Tibial nerve (tissue), 4 donors: ENCODE measurements around the gene CYTH2. TPM values are rescaled to one million over a fixed set of nuclear protein-coding genes. Genes with fewer than 3 reads are reported as not detected.

ENCODE experiments used
- DNase-seq, 2 donors: peaks; one replicate each; pipeline ENCODE4 v3.0.0-alpha.2; 2019; ENCODE audit warnings: low spot score in 2 of 2
- H3K27ac ChIP-seq, 4 donors: fragments of 200-600 bp; sonication (generic) in 3 of 4; one replicate each; pipeline ENCODE4 v1.5.1; 2017 to 2019; ENCODE audit warnings: mild to moderate bottlenecking in 1 of 4
- H3K27me3 ChIP-seq, 2 donors: fragments of 200-600 bp; sonication (generic) in 1 of 2; one replicate each; pipeline versions ENCODE4 v1.5.1 to v1.6.0; 2017 to 2019
- H3K36me3 ChIP-seq, 3 donors: fragments of 200-600 bp; sonication (generic); one replicate each; pipeline ENCODE4 v1.5.1; 2018 to 2019
- H3K4me1 ChIP-seq, 4 donors: fragments of 200-600 bp; sonication (generic) in 3 of 4; one replicate each; pipeline ENCODE4 v1.5.1; 2017 to 2019
- H3K4me3 ChIP-seq, 4 donors: fragments of 200-600 bp; sonication (generic) in 3 of 4; one replicate each; pipeline ENCODE4 v1.5.1; 2017 to 2019; ENCODE audit warnings: mild to moderate bottlenecking in 1 of 4, moderate library complexity in 1 of 4
- H3K9me3 ChIP-seq, 4 donors: fragments of 200-600 bp; sonication (generic) in 3 of 4; one replicate each; pipeline ENCODE4 v1.5.1; 2017 to 2019
- CTCF ChIP-seq, 5 experiments: fragments of 200-600 bp in 3 of 5; fragments of 450-650 bp in 2 of 5; sonication (generic) in 3 of 5; IDR thresholded peaks; one replicate each; pipeline ENCODE4 v1.5.1; 2016 to 2019; ENCODE audit warnings: antibody characterized with exemption in 5 of 5, mild to moderate bottlenecking in 3 of 5, moderate library complexity in 2 of 5
- EP300 ChIP-seq, 2 donors: sonication (generic); formaldehyde crosslinking; IDR thresholded peaks; one replicate each; pipeline ENCODE4 v1.6.1; 2017; ENCODE audit warnings: antibody characterized with exemption in 2 of 2, mild to moderate bottlenecking in 1 of 2
- POLR2A ChIP-seq, 2 donors: fragments of 450-650 bp; IDR thresholded peaks; one replicate each; pipeline ENCODE4 v1.6.1; 2017; ENCODE audit warnings: antibody characterized with exemption in 2 of 2, mild to moderate bottlenecking in 2 of 2, moderate library complexity in 2 of 2
- WGBS, 2 donors: methylation state at CpG; one replicate each; pipeline ENCODE4 v1.1.5; 2018; 5-methylcytosine and 5-hydroxymethylcytosine counted together
- total RNA-seq, 4 donors: library from RNA; depleted of rRNA; stranded (reverse); fragments of >200 nt; gene quantifications; one replicate each; pipeline ENCODE4 v1.1.0, GENCODE V29; 2016

The CYTH2 gene
- total RNA-seq, 4 donors from 2014 or later = 56.7 to 114 (median 65.1) TPM

GRCh38 chr19:48452289-48453190, 16.6 kb upstream of the CYTH2 start:
- Histone ChIP-seq H3K27me3 (no peaks in the 10 kb centered on the region), H3K9me3 (no peaks in the 10 kb centered on the region), H3K36me3 (peaks cover 0 to 94% (median 41%) of the 10 kb centered on the region in 3 donors), H3K27ac (no peak overlapping the region), H3K4me3 (no peak overlapping the region), H3K4me1 (peaks cover 0 to 19% (median 0%) of the 10 kb centered on the region in 4 donors)
- 68 to 79% methylated on average over 26 to 33 of the region's 33 CpGs for WGBS, 2 donors
- DNase-seq = no peak
- TF ChIP-seq CTCF (IDR thresholded peaks at IDR 0.05) = no peak

- Histone ChIP-seq H3K4me3 (no peak overlapping the region), H3K9me3 (no peaks in the 10 kb centered on the region), H3K4me1 (peaks cover 0 to 16% (median 0%) of the 10 kb centered on the region in 4 donors), H3K36me3 (peaks cover 0 to 78% (median 41%) of the 10 kb centered on the region in 3 donors), H3K27ac (no peak overlapping the region), H3K27me3 (no peaks in the 10 kb centered on the region)
- WGBS, 2 donors = 85 to 87% methylated on average over 22 of the region's 22 CpGs
- no peak for DNase-seq
- TF ChIP-seq POLR2A (IDR thresholded peaks at IDR 0.05) (no peak), CTCF (IDR thresholded peaks at IDR 0.05) (no peak), EP300 (IDR thresholded peaks at IDR 0.05) (no peak)
Measured at GRCh38 chr19:48454150-48454730, 14.9 kb upstream of the CYTH2 start.

GRCh38 chr19:48455171-48455907, 13.8 kb upstream of the CYTH2 start, which contains the start of gene KCNJ14:
TSS of gene KCNJ14 (plus strand) at chr19:48455574. CDS start at chr19:48461725, 6,151 bp downstream.
- H3K27ac ChIP-seq = no peak within 1 kb of the TSS
- H3K4me1 ChIP-seq = peaks cover 0 to 16% (median 0%) of the 10 kb centered on the region in 4 donors
- TF ChIP-seq POLR2A (IDR thresholded peaks at IDR 0.05) (no peak), CTCF (IDR thresholded peaks at IDR 0.05) (no peak)
- no peak within 1 kb of the TSS for H3K4me3 ChIP-seq
- 80 to 89% methylated on average over 11 to 15 of the region's 16 CpGs for WGBS, 2 donors
- H3K36me3 ChIP-seq = peaks cover 0 to 67% (median 34%) of the 10 kb centered on the region in 3 donors
- DNase-seq = no peak
- H3K9me3 ChIP-seq = no peaks in the 10 kb centered on the region
- H3K27me3 ChIP-seq = no peaks in the 10 kb centered on the region

GRCh38 chr19:48455908-48456562, 13.1 kb upstream of the CYTH2 start:
- H3K4me1 ChIP-seq = peaks cover 0 to 16% (median 0%) of the 10 kb centered on the region in 4 donors
- DNase-seq = no peak
- H3K9me3 ChIP-seq = no peaks in the 10 kb centered on the region
- H3K4me3 ChIP-seq = no peak overlapping the region
- TF ChIP-seq CTCF (IDR thresholded peaks at IDR 0.05) (no peak), EP300 (IDR thresholded peaks at IDR 0.05) (no peak), POLR2A (IDR thresholded peaks at IDR 0.05) (no peak)
- no peak overlapping the region for H3K27ac ChIP-seq
- H3K27me3 ChIP-seq = no peaks in the 10 kb centered on the region
- WGBS, 2 donors = 90 to 92% methylated on average over 8 to 11 of the region's 11 CpGs
- peaks cover 0 to 60% (median 27%) of the 10 kb centered on the region in 3 donors for H3K36me3 ChIP-seq
